Measurements from ENCODE around the gene ADAM22.

ADAM22 gene

DNA sequence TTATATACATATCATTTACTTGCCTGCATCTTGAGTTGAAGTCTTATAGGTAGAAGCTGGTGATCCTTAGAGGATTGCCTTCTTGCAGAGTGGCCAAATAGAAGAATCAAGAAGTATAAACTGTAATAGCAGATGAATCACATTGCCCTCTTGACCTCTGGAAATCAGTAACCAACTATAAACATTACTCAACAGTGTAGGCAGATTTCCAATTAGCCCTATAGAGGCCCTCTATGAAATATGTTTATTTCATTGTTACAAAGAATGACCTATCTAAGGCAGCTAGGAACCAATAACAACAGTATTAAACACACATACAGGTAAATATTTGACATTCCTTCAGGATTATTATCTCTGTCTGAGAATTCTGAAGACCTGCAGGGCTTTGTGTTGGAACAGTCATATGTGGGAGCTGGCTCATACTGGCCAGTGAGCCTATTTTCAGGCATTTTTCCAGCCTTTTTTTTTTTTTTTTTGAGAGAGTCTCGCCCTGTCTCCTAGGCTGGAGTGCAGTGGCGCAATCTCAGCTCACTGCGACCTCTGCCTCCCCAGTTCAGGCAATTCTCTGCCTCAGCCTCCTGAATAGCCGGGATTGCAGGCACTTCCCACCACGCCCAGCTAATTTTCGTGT, 292.9 kb downstream of the ADAM22 start:
- TF ChIP-seq, protein P1, sequence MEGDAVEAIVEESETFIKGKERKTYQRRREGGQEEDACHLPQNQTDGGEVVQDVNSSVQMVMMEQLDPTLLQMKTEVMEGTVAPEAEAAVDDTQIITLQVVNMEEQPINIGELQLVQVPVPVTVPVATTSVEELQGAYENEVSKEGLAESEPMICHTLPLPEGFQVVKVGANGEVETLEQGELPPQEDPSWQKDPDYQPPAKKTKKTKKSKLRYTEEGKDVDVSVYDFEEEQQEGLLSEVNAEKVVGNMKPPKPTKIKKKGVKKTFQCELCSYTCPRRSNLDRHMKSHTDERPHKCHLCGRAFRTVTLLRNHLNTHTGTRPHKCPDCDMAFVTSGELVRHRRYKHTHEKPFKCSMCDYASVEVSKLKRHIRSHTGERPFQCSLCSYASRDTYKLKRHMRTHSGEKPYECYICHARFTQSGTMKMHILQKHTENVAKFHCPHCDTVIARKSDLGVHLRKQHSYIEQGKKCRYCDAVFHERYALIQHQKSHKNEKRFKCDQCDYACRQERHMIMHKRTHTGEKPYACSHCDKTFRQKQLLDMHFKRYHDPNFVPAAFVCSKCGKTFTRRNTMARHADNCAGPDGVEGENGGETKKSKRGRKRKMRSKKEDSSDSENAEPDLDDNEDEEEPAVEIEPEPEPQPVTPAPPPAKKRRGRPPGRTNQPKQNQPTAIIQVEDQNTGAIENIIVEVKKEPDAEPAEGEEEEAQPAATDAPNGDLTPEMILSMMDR (IDR thresholded peaks at IDR 0.05; ENCODE audit: low read length, missing control alignments) = no peak
- no peak overlapping the region for H3K4me3 ChIP-seq (replicated peaks; ENCODE audit: low read depth, low read length)
- peak; percentile 81 for DNase-seq (ENCODE audit: low read depth)

DNA sequence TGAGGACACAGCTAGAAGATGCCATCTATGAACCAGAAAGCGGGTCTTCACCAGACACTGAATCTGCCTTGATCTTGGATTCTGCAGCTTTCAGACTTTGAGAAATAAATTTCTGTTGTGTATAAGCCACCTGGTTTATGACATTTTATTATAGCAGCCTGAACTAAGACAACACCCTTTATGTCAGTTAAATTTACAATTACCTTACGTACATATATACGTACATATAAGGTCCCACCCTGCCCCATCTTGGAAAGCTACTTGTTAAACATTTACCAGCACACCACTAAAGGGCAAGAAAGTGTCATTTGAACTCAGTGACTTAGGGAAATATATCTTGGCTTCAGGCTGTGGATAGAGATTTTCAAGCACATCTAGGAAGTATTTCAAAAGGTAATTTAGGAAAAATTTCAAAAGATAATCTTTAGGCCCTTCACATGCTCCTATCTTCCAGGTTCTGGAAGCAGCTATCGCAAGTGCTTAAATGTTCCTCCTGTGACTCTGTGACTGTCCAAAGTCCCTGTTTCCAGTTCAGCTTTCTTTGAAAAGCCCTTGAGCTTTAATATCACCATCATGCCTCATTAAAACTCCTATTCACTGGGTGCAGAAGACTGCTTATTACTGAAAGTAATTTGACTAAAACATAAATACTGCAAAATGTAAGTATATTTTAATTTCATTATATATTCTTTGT, 295.4 kb downstream of the ADAM22 start:
- H3K4me3 ChIP-seq (replicated peaks; ENCODE audit: low read depth, low read length) = no peak overlapping the region
- TF ChIP-seq, protein P1 (IDR thresholded peaks at IDR 0.05; ENCODE audit: low read length, missing control alignments) = no peak
- no peak for DNase-seq (ENCODE audit: low read depth)

DNA sequence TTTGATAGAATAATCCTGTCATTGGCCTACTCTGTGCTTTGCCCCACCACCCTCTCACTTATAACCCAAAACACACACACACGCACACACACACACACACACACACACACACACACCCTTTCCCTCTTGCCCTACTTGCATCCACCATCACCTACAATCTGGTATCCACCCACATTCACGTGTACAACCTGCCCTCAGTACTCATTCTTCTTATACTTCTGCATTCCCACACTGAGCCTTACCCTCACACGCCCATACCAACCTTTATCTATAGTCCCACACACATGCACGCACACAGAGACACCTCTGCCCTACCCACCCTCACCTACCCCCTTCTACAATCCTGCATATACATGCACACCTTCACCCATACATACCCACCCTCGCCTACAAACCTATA, 296.6 kb downstream of the ADAM22 start:
- TF ChIP-seq, protein P1 (IDR thresholded peaks at IDR 0.05; ENCODE audit: low read length, missing control alignments) = no peak
- no peak for DNase-seq (ENCODE audit: low read depth)
- H3K4me3 ChIP-seq (replicated peaks; ENCODE audit: low read depth, low read length) = no peak overlapping the region

DNA sequence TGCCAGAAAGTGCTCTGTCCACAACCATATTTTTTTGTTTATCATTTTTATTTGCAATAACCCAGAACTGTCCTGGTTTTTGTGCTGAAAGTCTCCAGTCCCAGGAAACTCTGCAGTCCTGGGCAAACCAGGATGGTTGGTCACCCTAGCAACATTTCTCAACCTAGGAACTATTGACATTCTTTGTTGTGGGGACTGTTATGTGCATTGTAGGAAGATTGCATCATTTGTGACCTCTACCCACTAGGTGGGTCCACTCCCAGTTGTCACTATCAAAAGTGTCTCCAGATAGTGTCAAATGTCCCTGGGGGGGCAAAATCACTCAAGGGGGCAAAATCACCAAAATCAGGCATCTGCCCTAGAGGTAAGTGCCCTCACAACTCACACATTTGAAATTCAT, 299.8 kb downstream of the ADAM22 start:
- no peak overlapping the region for H3K4me3 ChIP-seq (replicated peaks; ENCODE audit: low read depth, low read length)
- DNase-seq (ENCODE audit: low read depth) = peak; percentile 14
- TF ChIP-seq, protein P1 (IDR thresholded peaks at IDR 0.05; ENCODE audit: low read length, missing control alignments) = no peak

DNA sequence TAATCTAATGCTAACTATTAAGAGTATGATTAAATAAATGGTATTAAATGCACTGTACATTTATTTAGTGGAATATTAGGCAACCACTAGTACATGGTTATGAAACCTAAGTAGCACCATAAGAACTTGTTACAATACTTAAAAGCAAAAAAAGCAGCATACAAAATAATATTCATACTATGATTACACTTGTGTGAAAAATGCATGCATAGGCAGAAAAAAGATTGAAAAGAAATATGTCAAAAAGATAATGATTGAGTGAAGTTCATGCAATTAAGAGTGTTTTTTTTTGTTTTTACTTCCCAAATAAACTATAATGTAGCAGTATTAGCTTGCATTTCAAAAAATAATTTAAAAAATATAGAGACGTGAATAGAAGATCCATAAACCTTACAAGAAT, 305.8 kb downstream of the ADAM22 start:
- no peak for DNase-seq (ENCODE audit: low read depth)
- no peak overlapping the region for H3K4me3 ChIP-seq (replicated peaks; ENCODE audit: low read depth, low read length)
- TF ChIP-seq, protein P1 (IDR thresholded peaks at IDR 0.05; ENCODE audit: low read length, missing control alignments) = no peak

DNA sequence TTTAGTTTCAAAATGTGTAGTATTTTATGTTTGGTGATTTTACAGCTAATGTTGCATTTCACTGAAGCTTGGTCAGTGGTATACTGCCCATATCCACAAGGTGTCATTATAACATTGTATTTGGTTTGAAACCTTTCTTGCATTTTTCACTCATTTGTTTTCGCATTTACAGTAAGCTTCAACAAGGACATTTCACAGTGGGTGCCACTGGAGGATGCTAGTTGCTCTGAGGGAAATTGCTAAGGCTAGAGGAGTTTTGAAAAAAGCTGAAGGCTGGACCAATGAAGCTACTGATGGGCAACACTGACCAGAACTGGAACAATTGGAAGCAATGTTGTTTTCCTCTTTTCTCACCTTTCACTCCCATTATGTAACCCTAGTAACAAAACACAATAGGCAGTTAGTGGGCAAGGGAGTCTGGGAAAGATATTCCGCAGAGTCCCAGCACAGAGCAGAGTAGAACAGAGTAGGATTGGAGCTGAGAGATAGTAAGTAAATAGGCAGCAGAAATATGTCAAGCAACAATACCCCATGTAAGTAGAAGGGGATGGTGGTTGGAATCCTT, 309.4 kb downstream of the ADAM22 start:
- TF ChIP-seq, protein P1 (IDR thresholded peaks at IDR 0.05; ENCODE audit: low read length, missing control alignments) = peak; percentile 80
- peak; percentile 75 for DNase-seq (ENCODE audit: low read depth)
- no peak overlapping the region for H3K4me3 ChIP-seq (replicated peaks; ENCODE audit: low read depth, low read length)
